ENCODE results near the gene CSNK1D. TPM values are rescaled to one million over a fixed set of nuclear protein-coding genes. Genes with fewer than 3 reads are reported as not detected.

The CSNK1D gene
- total RNA-seq, 1 donor from 2014 or later, result 54.1 TPM

GRCh38 chr17:82291582-82292250 is 18.2 kb upstream of the CSNK1D start:
- DNase-seq (ENCODE audit: low read depth), result no peak
- TF ChIP-seq, protein P1, sequence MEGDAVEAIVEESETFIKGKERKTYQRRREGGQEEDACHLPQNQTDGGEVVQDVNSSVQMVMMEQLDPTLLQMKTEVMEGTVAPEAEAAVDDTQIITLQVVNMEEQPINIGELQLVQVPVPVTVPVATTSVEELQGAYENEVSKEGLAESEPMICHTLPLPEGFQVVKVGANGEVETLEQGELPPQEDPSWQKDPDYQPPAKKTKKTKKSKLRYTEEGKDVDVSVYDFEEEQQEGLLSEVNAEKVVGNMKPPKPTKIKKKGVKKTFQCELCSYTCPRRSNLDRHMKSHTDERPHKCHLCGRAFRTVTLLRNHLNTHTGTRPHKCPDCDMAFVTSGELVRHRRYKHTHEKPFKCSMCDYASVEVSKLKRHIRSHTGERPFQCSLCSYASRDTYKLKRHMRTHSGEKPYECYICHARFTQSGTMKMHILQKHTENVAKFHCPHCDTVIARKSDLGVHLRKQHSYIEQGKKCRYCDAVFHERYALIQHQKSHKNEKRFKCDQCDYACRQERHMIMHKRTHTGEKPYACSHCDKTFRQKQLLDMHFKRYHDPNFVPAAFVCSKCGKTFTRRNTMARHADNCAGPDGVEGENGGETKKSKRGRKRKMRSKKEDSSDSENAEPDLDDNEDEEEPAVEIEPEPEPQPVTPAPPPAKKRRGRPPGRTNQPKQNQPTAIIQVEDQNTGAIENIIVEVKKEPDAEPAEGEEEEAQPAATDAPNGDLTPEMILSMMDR (conservative IDR thresholded peaks at IDR 0.05; ENCODE audit: low read depth, low read length), result no peak
- peak overlapping the region; percentile 76 for H3K4me3 ChIP-seq (ENCODE audit: low read depth, low read length)

- DNase-seq (ENCODE audit: low read depth), result peak; percentile 89
- H3K4me3 ChIP-seq (ENCODE audit: low read depth, low read length), result no peak overlapping the region
- TF ChIP-seq, protein P1 (conservative IDR thresholded peaks at IDR 0.05; ENCODE audit: low read depth, low read length), result no peak
Measured at GRCh38 chr17:82287868-82288801, 14.6 kb upstream of the CSNK1D start.

GRCh38 chr17:82287013-82287867 is 13.7 kb upstream of the CSNK1D start:
- H3K4me3 ChIP-seq (ENCODE audit: low read depth, low read length), result no peak overlapping the region
- TF ChIP-seq, protein P1 (conservative IDR thresholded peaks at IDR 0.05; ENCODE audit: low read depth, low read length), result no peak
- DNase-seq (ENCODE audit: low read depth), result no peak

DNA sequence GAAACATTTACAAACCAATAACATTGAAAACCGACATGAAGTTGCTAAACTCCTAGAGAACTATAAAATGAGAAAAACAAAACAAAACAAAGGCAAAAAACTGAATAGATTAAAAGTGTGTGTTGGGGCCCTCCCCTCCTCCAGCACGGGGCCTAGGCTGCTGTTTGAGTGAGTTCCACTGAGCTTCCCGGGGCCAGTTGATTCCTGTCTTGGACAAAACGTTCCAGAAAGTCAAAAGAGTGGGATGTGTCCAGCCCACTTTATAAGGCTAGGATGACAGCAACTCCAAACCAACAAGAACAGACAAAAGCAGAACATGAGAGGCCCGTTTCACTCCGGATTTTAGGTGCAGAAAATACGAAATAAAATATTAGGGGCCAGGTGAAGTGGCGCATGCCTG is 11.6 kb upstream of the CSNK1D start:
- no peak for DNase-seq (ENCODE audit: low read depth)
- TF ChIP-seq, protein P1 (conservative IDR thresholded peaks at IDR 0.05; ENCODE audit: low read depth, low read length), result no peak
- H3K4me3 ChIP-seq (ENCODE audit: low read depth, low read length), result no peak overlapping the region

DNA sequence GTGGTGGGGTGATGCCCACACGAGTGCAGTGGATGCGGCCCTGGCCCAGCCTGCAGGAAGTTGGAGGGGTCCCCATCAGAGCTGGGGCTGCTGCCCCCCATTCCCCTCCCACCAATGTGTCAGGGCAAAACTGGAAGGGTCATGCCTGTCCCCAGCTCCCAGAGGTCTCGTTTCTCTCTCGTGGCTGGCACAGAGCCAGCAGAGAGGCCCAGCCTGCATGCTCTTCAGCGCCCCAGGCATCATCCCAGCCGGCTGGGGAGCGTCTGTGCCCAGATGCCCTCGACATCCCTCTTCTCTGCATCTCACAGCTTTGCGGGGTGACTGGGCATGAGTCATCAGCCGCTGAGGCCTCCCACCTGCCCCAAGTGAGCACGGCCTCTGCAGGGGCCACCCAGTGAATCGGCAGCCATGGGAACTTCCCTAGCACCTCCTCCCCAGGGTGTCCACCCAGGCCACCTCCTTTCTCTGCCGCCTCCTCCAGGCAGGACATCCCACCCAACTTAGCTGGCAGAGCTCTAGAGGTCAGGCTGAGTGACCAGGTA is 9.8 kb upstream of the CSNK1D start:
- TF ChIP-seq, protein P1 (conservative IDR thresholded peaks at IDR 0.05; ENCODE audit: low read depth, low read length), result no peak
- DNase-seq (ENCODE audit: low read depth), result no peak
- no peak overlapping the region for H3K4me3 ChIP-seq (ENCODE audit: low read depth, low read length)
